B cell (primary cell): ENCODE data around the gene CNIH1. TPM values are rescaled to one million over a fixed set of nuclear protein-coding genes. Genes with fewer than 3 reads are reported as not detected.
"Not testable (repeated sequence)": the region's sequence is repeated elsewhere in the genome, so short reads cannot be mapped to it uniquely, and the experiment has no call there.

ENCODE experiments used
- ATAC-seq: fragments of 200-7000 bp; cut with Tn5 transposase; one replicate; pipeline ENCODE4 v1.10.0; 2021; ENCODE audit warnings: low read depth, mild to moderate bottlenecking, moderate number of reproducible peaks, moderate library complexity
- CTCF ChIA-PET: fragments of 350-600 bp; sonication (Branson Sonifier 250); formaldehyde crosslinking; loops from one replicate; lab custom pipeline; 2021; ENCODE audit warnings: antibody characterized with exemption, inconsistent platforms; lab: Charles Lee
- POLR2A ChIA-PET: fragments of 350-600 bp; sonication (Branson Sonifier 250); formaldehyde crosslinking; loops from one replicate; lab custom pipeline; 2021; ENCODE audit warnings: antibody characterized with exemption; lab: Charles Lee
- DNase-seq: peaks from one replicate; pipeline ENCODE4 v3.0.0; 2013
- H2AFZ ChIP-seq: 2 replicates; pipeline ENCODE4 v1.6.1; 2012; ENCODE audit warnings: mild to moderate bottlenecking, low read depth, low read length; ENCODE audit not compliant: insufficient read depth, poor library complexity, severe bottlenecking
- H3K27ac ChIP-seq, 2 donors: 1 replicate in 1 of 2; 2 replicates in 1 of 2; pipeline ENCODE4 v1.5.1; 2012 to 2013; ENCODE audit warnings: low read length in 2 of 2, mild to moderate bottlenecking in 2 of 2, moderate library complexity in 1 of 2
- H3K27me3 ChIP-seq, 4 experiments: fragments of 200-600 bp in 1 of 4; sonication (generic) in 1 of 4; replicated peaks in 1 of 4; 1 replicate in 2 of 4; 2 replicates in 2 of 4; pipeline versions ENCODE4 v1.6.1 to v1.7.0; 2013 to 2016; ENCODE audit warnings: low read length in 3 of 4, mild to moderate bottlenecking in 2 of 4, mixed read lengths in 1 of 4, moderate library complexity in 1 of 4; ENCODE audit not compliant: insufficient read depth in 4 of 4, control insufficient read depth in 3 of 4; ENCODE audit errors: control extremely low read depth in 1 of 4
- H3K36me3 ChIP-seq, 2 experiments: replicated peaks in 1 of 2; 1 replicate in 1 of 2; 2 replicates in 1 of 2; pipeline versions ENCODE4 v1.6.1 to v1.7.1; 2013; ENCODE audit warnings: low read length in 1 of 2; ENCODE audit not compliant: insufficient read depth in 2 of 2, control insufficient read depth in 1 of 2; ENCODE audit errors: control extremely low read depth in 1 of 2, extremely low read depth in 1 of 2
- H3K4me1 ChIP-seq, 2 donors: fragments of 200-600 bp in 1 of 2; sonication (generic) in 1 of 2; 1 replicate in 1 of 2; 2 replicates in 1 of 2; pipeline versions ENCODE4 v1.5.1 to v1.6.1; 2013 to 2017; ENCODE audit warnings: low read length in 2 of 2; ENCODE audit not compliant: control insufficient read depth in 2 of 2, insufficient read depth in 2 of 2
- H3K4me2 ChIP-seq: replicated peaks from 2 replicates; pipeline ENCODE3; 2012; ENCODE audit warnings: mild to moderate bottlenecking, low read depth, low read length; ENCODE audit not compliant: poor library complexity, severe bottlenecking
- H3K4me3 ChIP-seq, 5 experiments: fragments of 200-600 bp in 1 of 5; sonication (generic) in 1 of 5; 1 replicate in 3 of 5; 2 replicates in 2 of 5; pipeline versions ENCODE4 v1.5.1 to v1.7.0; 2011 to 2016; ENCODE audit warnings: low read length in 4 of 5, mild to moderate bottlenecking in 4 of 5, low read depth in 2 of 5, control low read depth in 1 of 5, moderate library complexity in 1 of 5; ENCODE audit not compliant: insufficient read depth in 1 of 5; ENCODE audit errors: control extremely low read depth in 1 of 5, extremely low read depth in 1 of 5
- H3K79me2 ChIP-seq: fragments of 200-600 bp; sonication (generic); one replicate; pipeline ENCODE4 v1.6.0; 2016; ENCODE audit warnings: low read length; ENCODE audit not compliant: control insufficient read depth, insufficient read depth
- H3K9ac ChIP-seq: fragments of 200-600 bp; sonication (generic); 2 replicates; pipeline ENCODE4 v1.6.1; 2017; ENCODE audit warnings: mild to moderate bottlenecking, low read length, moderate library complexity
- H3K9me3 ChIP-seq, 3 donors: one replicate each; pipeline versions ENCODE4 v1.6.1 to v1.7.1; 2013; ENCODE audit warnings: low read length in 2 of 3; ENCODE audit not compliant: control insufficient read depth in 2 of 3, insufficient read depth in 1 of 3; ENCODE audit errors: control extremely low read depth in 1 of 3
- H4K20me1 ChIP-seq: 2 replicates; pipeline ENCODE4 v1.6.0; 2012; ENCODE audit warnings: mild to moderate bottlenecking, low read length; ENCODE audit not compliant: insufficient read depth, control insufficient read depth, poor library complexity, severe bottlenecking
- H3K27ac Mint-ChIP-seq: one replicate; pipeline ENCODE4 v1.8.0; 2021; ENCODE audit warnings: mixed read lengths
- H3K27me3 Mint-ChIP-seq: one replicate; pipeline ENCODE4 v1.8.0; 2021; ENCODE audit warnings: mixed read lengths
- H3K4me1 Mint-ChIP-seq: one replicate; pipeline ENCODE4 v1.8.0; 2021; ENCODE audit warnings: mixed read lengths
- H3K4me3 Mint-ChIP-seq: one replicate; pipeline ENCODE4 v1.8.0; 2021; ENCODE audit warnings: mixed read lengths
- H3K9me3 Mint-ChIP-seq: one replicate; pipeline ENCODE4 v1.8.0; 2022; ENCODE audit warnings: mixed read lengths; ENCODE audit not compliant: insufficient read depth
- CTCF ChIP-seq: fragments of 200-600 bp; IDR thresholded peaks from one replicate; pipeline ENCODE4 v1.8.0; 2022; ENCODE audit warnings: antibody characterized with exemption, mild to moderate bottlenecking
- EZH2 ChIP-seq: IDR thresholded peaks from 2 replicates; pipeline ENCODE4 v1.6.1; 2012; ENCODE audit warnings: borderline replicate concordance, low read depth, mild to moderate bottlenecking, moderate library complexity, low read length; ENCODE audit not compliant: insufficient read depth, poor library complexity, severe bottlenecking
- WGBS: methylation state at CpG from one replicate; pipeline ENCODE4 v1.1.5; 2013; ENCODE audit warnings: missing lambda C conversion rate; ENCODE audit not compliant: insufficient coverage; 5-methylcytosine and 5-hydroxymethylcytosine counted together
- intact Hi-C: fragments of 100-400 bp; cut with micrococcal nuclease; formaldehyde crosslinking; loops from one replicate; pipeline ENCODE4 v1.10.0; 2022
- polyA plus RNA-seq: library from polyadenylated mRNA; depleted of rRNA; stranded (reverse); fragments of >200 nt; gene quantifications from 2 replicates; pipeline ENCODE4 v1.2.3, GENCODE V29; 2012
- total RNA-seq, 2 donors: library from RNA; stranded (reverse); fragments of 120-200 nt in 1 of 2; gene quantifications; 1 replicate in 1 of 2; 2 replicates in 1 of 2; pipeline versions ENCODE4 v1.2.3 to v1.2.4, GENCODE V29; 2013 to 2022

CNIH1 gene
- total and polyA plus RNA-seq, 2 donors (not counting 1 experiment from before 2014, with no cell fraction given): 42.8 to 66.4 TPM

- Mint-ChIP-seq H3K27me3 (peaks cover 18% of the 10 kb centered on the region), H3K27ac (no peak overlapping the region), H3K9me3 (peaks cover 3% of the 10 kb centered on the region), H3K4me1 (peaks cover 25% of the 10 kb centered on the region), H3K4me3 (no peak overlapping the region)
- ChIA-PET CTCF (no interaction called here), POLR2A (no interaction called here)
- H2AFZ ChIP-seq: no peak overlapping the region
- H3K9me3 ChIP-seq: no peaks in the 10 kb centered on the region
- H3K4me1 ChIP-seq: peaks cover 10% of the 10 kb centered on the region in 2 donors
- no peak overlapping the region for H3K4me3 ChIP-seq
- ATAC-seq: no peak
- no peak overlapping the region for H3K4me2 ChIP-seq
- no peak overlapping the region for H3K27ac ChIP-seq
- H3K36me3 ChIP-seq: no peaks in the 10 kb centered on the region
- no peak overlapping the region for H3K9ac ChIP-seq
- no peak for TF ChIP-seq CTCF
- no peak for TF ChIP-seq EZH2
- no peak for DNase-seq
- no peaks in the 10 kb centered on the region for H3K79me2 ChIP-seq
- intact Hi-C loops: loop anchor here (5.0 kb wide), 1 partner anchor 100 kb away; no protein-coding TSS in a partner anchor
- H4K20me1 ChIP-seq: no peaks in the 10 kb centered on the region
- H3K27me3 ChIP-seq: peaks cover 0 to 5% (median 3%) of the 10 kb centered on the region in 4 experiments
These were observed 59.4 kb downstream of the CNIH1 start for GRCh38 chr14:54381821-54382220.

- H3K4me1 Mint-ChIP-seq: peaks cover 25% of the 10 kb centered on the region
- H3K79me2 ChIP-seq, H3K27ac ChIP-seq, DNase-seq, H3K4me3 ChIP-seq, H3K9ac ChIP-seq, POLR2A ChIA-PET, H3K27me3 ChIP-seq, H3K9me3 Mint-ChIP-seq, H3K36me3 ChIP-seq, H3K27ac Mint-ChIP-seq, H2AFZ ChIP-seq, ATAC-seq, CTCF ChIA-PET, H3K4me1 ChIP-seq, H3K4me3 Mint-ChIP-seq, H3K4me2 ChIP-seq, H4K20me1 ChIP-seq, H3K9me3 ChIP-seq: not testable (repeated sequence)
- no CpG with 5 or more reads among the region's 3 CpGs for WGBS
- peaks cover 18% of the 10 kb centered on the region for H3K27me3 Mint-ChIP-seq
- intact Hi-C loops: loop anchor here (1.0 to 5.0 kb wide), 2 partner anchors 16 to 102 kb away; no protein-coding TSS in a partner anchor
These were observed 60.6 kb downstream of the CNIH1 start for GRCh38 chr14:54380558-54380957.

GRCh38 chr14:54378893-54379292, 62.3 kb downstream of the CNIH1 start:
- CTCF ChIA-PET, ATAC-seq, H3K9me3 ChIP-seq, H3K4me3 ChIP-seq, intact Hi-C loops, H3K4me1 ChIP-seq, H3K9me3 Mint-ChIP-seq, H3K27ac ChIP-seq, H3K27ac Mint-ChIP-seq, H3K36me3 ChIP-seq, POLR2A ChIA-PET, H4K20me1 ChIP-seq, H3K27me3 ChIP-seq, H3K79me2 ChIP-seq, H2AFZ ChIP-seq: not testable (repeated sequence)
- Mint-ChIP-seq H3K4me3 (peak overlapping the region; percentile 67), H3K27me3 (peaks cover 18% of the 10 kb centered on the region), H3K4me1 (peaks cover 25% of the 10 kb centered on the region)
- Histone ChIP-seq H3K9ac (peak overlapping the region; percentile 7), H3K4me2 (peak overlapping the region; percentile 3)
- WGBS: no CpG with 5 or more reads among the region's 5 CpGs
- peak; percentile 41 for DNase-seq
